PC-9 (cell line): ENCODE measurements around the gene RBFOX2. TPM values are rescaled to one million over a fixed set of nuclear protein-coding genes. Genes with fewer than 3 reads are reported as not detected.
"Not testable (repeated sequence)": the region's sequence is repeated elsewhere in the genome, so short reads cannot be mapped to it uniquely, and the experiment has no call there.

Experiments used
- BruUV-seq: library from RNA; stranded (reverse); fragments of 400-500 nt; replicated peaks from 2 replicates; lab custom pipeline; 2021; lab: Mats Ljungman, UMichigan
- CTCF ChIA-PET: fragments of 300-600 bp; sonication (Branson Sonifier 250); formaldehyde crosslinking; loops from one replicate; lab custom pipeline; 2022; ENCODE audit warnings: antibody characterized with exemption; lab: Charles Lee
- POLR2A ChIA-PET: fragments of 300-600 bp; sonication (Branson Sonifier 250); formaldehyde crosslinking; loops from one replicate; lab custom pipeline; 2022; ENCODE audit warnings: antibody characterized with exemption; ENCODE audit not compliant: unreplicated experiment; lab: Charles Lee
- DNase-seq, 2 experiments: peaks; one replicate each; pipeline versions ENCODE4 v3.0.0 to v3.0.0-alpha.2; 2015 to 2022; ENCODE audit warnings: mixed read lengths in 1 of 2
- H2AFZ ChIP-seq: fragments of 200-600 bp; sonication (generic); 2 replicates; pipeline ENCODE4 v1.8.1; 2017; ENCODE audit warnings: antibody characterized with exemption
- H3F3A ChIP-seq: fragments of 200-600 bp; sonication (generic); 2 replicates; pipeline ENCODE4 v1.8.1; 2017; ENCODE audit warnings: antibody characterized with exemption, mild to moderate bottlenecking, low read depth; ENCODE audit not compliant: insufficient read depth
- H3K27ac ChIP-seq: fragments of 200-600 bp; sonication (generic); 2 replicates; pipeline ENCODE4 v1.6.1; 2016; ENCODE audit warnings: mixed run types
- H3K27me3 ChIP-seq: fragments of 200-600 bp; sonication (generic); 2 replicates; pipeline ENCODE4 v1.6.1; 2016; ENCODE audit warnings: low read depth, mixed run types; ENCODE audit not compliant: insufficient read depth
- H3K36me3 ChIP-seq: fragments of 200-600 bp; sonication (generic); 2 replicates; pipeline ENCODE4 v1.6.1; 2016; ENCODE audit warnings: low read depth, mixed run types
- H3K4me1 ChIP-seq: fragments of 200-600 bp; sonication (generic); replicated peaks from 2 replicates; pipeline ENCODE4 v1.6.1; 2016; ENCODE audit warnings: mixed run types; ENCODE audit not compliant: insufficient read depth
- H3K4me2 ChIP-seq: fragments of 200-600 bp; sonication (generic); 2 replicates; pipeline ENCODE4 v1.6.1; 2017; ENCODE audit warnings: mixed run types
- H3K4me3 ChIP-seq: fragments of 200-600 bp; sonication (generic); 2 replicates; pipeline ENCODE4 v1.6.1; 2016; ENCODE audit warnings: mixed run types
- H3K79me2 ChIP-seq: fragments of 200-600 bp; sonication (generic); 2 replicates; pipeline ENCODE4 v1.6.1; 2017; ENCODE audit warnings: low read depth, mixed run types
- H3K9me2 ChIP-seq: fragments of 200-600 bp; sonication (generic); 2 replicates; pipeline ENCODE4 v1.8.1; 2017; ENCODE audit warnings: mild to moderate bottlenecking; ENCODE audit not compliant: insufficient read depth
- H3K9me3 ChIP-seq: fragments of 200-600 bp; sonication (generic); 2 replicates; pipeline ENCODE4 v1.8.1; 2016; ENCODE audit warnings: low read depth; ENCODE audit not compliant: insufficient read depth
- H4K20me1 ChIP-seq: fragments of 200-600 bp; sonication (generic); 2 replicates; pipeline ENCODE4 v1.8.1; 2017; ENCODE audit not compliant: insufficient read depth
- EZH2 ChIP-seq: fragments of 200-600 bp; sonication (generic); IDR thresholded peaks from 2 replicates; pipeline ENCODE4 v1.8.0; 2017; ENCODE audit warnings: antibody characterized with exemption, low read depth
- intact Hi-C: fragments of 100-400 bp; cut with micrococcal nuclease; formaldehyde crosslinking; loops from one replicate; pipeline ENCODE4 v1.10.0; 2022; ENCODE audit not compliant: unreplicated experiment
- total RNA-seq: library from RNA; stranded (reverse); gene quantifications from 2 replicates; pipeline ENCODE4 v1.2.3, GENCODE V29; 2021
- TF ChIP-seq, protein P1 (sequence below): fragments of 200-600 bp; sonication (generic); conservative IDR thresholded peaks from 2 replicates; pipeline ENCODE4 v1.6.1; 2017; ENCODE audit warnings: mixed run types, antibody characterized with exemption, mild to moderate bottlenecking, moderate library complexity

RBFOX2 gene
- total RNA-seq, 1 experiment from 2014 or later, result 109 TPM

DNA sequence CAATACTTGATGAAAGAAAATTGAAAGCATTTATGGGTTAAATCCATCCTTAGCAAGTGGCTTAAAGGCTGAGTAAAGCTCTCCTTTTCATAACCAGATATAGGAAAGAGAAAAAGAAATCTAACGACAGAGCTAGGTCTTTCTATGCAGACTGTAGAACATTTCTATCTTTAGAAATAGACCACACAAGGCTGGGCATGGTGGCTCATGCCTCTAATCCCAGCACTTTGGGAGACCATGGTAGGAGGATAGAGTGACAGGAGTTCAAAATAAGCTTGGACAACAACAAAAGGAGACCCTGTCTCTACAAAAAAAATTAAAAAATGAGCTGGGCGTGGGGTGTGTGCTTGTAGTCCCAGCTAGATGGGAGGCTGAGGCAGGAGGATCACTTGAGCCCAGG, 220.2 kb downstream of the RBFOX2 start:
- intact Hi-C loops, result no loop called here
- no TSS peak for BruUV-seq
- no peaks in the 10 kb centered on the region for H3K9me2 ChIP-seq
- H4K20me1 ChIP-seq, result 0 out of 2 replicates have a peak, but pooled peaks cover 10% of the 10 kb centered on the region
- H3K4me2 ChIP-seq, result no peak overlapping the region
- peaks cover 29% of the 10 kb centered on the region for H3F3A ChIP-seq
- no peaks in the 10 kb centered on the region for H3K4me1 ChIP-seq
- H3K27ac ChIP-seq, result no peak overlapping the region
- H3K79me2 ChIP-seq, result peaks cover 85% of the 10 kb centered on the region
- CTCF ChIA-PET, result interaction anchor here (0.6 kb wide), 1 partner anchor 144 kb away, joined by 4 read pairs; no protein-coding TSS in a partner anchor
- no peak overlapping the region for H2AFZ ChIP-seq
- peaks cover 46% of the 10 kb centered on the region for H3K36me3 ChIP-seq
- POLR2A ChIA-PET, result no interaction called here
- no peak overlapping the region for H3K4me3 ChIP-seq
- no peaks in the 10 kb centered on the region for H3K27me3 ChIP-seq
- TF ChIP-seq, protein P1, sequence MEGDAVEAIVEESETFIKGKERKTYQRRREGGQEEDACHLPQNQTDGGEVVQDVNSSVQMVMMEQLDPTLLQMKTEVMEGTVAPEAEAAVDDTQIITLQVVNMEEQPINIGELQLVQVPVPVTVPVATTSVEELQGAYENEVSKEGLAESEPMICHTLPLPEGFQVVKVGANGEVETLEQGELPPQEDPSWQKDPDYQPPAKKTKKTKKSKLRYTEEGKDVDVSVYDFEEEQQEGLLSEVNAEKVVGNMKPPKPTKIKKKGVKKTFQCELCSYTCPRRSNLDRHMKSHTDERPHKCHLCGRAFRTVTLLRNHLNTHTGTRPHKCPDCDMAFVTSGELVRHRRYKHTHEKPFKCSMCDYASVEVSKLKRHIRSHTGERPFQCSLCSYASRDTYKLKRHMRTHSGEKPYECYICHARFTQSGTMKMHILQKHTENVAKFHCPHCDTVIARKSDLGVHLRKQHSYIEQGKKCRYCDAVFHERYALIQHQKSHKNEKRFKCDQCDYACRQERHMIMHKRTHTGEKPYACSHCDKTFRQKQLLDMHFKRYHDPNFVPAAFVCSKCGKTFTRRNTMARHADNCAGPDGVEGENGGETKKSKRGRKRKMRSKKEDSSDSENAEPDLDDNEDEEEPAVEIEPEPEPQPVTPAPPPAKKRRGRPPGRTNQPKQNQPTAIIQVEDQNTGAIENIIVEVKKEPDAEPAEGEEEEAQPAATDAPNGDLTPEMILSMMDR, result no peak
- TF ChIP-seq EZH2, result no peak
- H3K9me3 ChIP-seq, result peaks cover 16% of the 10 kb centered on the region
- no peak for DNase-seq

DNA sequence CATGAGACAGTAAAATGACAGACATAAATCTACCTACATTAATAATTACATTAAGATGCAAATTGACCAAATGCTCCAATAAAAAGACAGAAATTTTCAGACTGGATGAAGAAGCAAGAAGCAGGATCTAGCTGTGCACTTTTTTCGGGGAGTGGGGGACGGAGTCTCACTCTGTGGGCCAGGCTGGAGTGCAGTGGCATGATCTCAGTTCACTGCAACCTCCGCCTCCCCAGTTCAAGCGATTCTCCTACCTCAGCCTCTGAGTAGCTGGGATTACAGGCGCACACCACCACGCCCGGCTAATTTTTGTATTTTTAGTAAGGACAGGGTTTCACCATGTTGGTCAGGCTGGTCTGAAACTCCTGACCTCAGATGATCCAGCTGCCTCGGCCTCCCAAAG, 222.0 kb downstream of the RBFOX2 start:
- POLR2A ChIA-PET, H3K9me3 ChIP-seq, H3K9me2 ChIP-seq, H3K4me3 ChIP-seq, intact Hi-C loops, DNase-seq, H3K4me1 ChIP-seq, H3K4me2 ChIP-seq, H3K27ac ChIP-seq, H3K27me3 ChIP-seq, CTCF ChIA-PET, H2AFZ ChIP-seq: not testable (repeated sequence)
- TSS peak; percentile 27 for BruUV-seq
- Histone ChIP-seq H4K20me1 (peaks cover 13% of the 10 kb centered on the region; the same call in 1 of the 2 replicates), H3K79me2 (peaks cover 86% of the 10 kb centered on the region), H3K36me3 (peaks cover 40% of the 10 kb centered on the region), H3F3A (peaks cover 29% of the 10 kb centered on the region)

DNA sequence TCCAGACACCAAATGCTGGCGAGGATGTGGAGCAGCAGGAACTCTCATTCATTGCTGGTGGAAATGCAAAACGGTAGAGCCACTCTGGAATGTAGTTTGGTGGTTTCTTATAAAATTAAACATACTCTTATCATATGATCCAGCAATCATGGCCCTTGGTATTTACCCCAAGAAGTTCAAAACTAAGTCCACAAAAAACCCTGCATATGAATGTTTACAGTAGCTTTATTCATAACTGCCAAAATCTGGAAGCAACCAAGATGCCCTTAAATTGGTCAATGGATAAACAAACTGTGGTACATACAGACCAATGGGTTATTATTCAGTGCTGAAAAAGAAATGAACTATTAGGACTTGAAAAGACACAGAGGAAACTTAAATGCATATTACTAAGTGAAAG, 223.2 kb downstream of the RBFOX2 start:
- CTCF ChIA-PET, result no interaction called here
- H3K27me3 ChIP-seq, result no peaks in the 10 kb centered on the region

More for the DNA sequence above, 223.2 kb downstream of the RBFOX2 start:
- H3K4me1 ChIP-seq, result peaks cover 16% of the 10 kb centered on the region
- no peak overlapping the region for H3K27ac ChIP-seq
- H3F3A ChIP-seq, result peaks cover 26% of the 10 kb centered on the region; the same call in 1 of the 2 replicates
- no TSS peak for BruUV-seq
- POLR2A ChIA-PET, result interaction anchor here (0.7 kb wide), 1 partner anchor 149 kb away, joined by 3 read pairs; no protein-coding TSS in a partner anchor
- H4K20me1 ChIP-seq, result peaks cover 19% of the 10 kb centered on the region; the same call in 1 of the 2 replicates
- H3K36me3 ChIP-seq, result peaks cover 46% of the 10 kb centered on the region
- DNase-seq, result no peak
- H2AFZ ChIP-seq, result no peak overlapping the region
- TF ChIP-seq, protein P1, result no peak
- TF ChIP-seq EZH2, result no peak
- peaks cover 93% of the 10 kb centered on the region for H3K79me2 ChIP-seq
- H3K4me3 ChIP-seq, result no peak overlapping the region
- H3K9me2 ChIP-seq, result no peaks in the 10 kb centered on the region
- peaks cover 5% of the 10 kb centered on the region; the same call in 1 of the 2 replicates for H3K9me3 ChIP-seq
- no peak overlapping the region for H3K4me2 ChIP-seq
- intact Hi-C loops, result no loop called here
